HCT116 (cell line): ENCODE data around the gene TMEM147. TPM values are rescaled to one million over a fixed set of nuclear protein-coding genes. Genes with fewer than 3 reads are reported as not detected.

Experiments
- ATAC-seq: fragments of 200-7000 bp; cut with Tn5 transposase; 2 replicates; pipeline ENCODE4 v1.9.1; 2020; ENCODE audit warnings: mild to moderate bottlenecking, moderate library complexity
- BruUV-seq: library from RNA; stranded (reverse); fragments of 400-500 nt; replicated peaks from 2 replicates; lab custom pipeline; 2021; lab: Mats Ljungman, UMichigan
- CTCF ChIA-PET: fragments of 300-600 bp; sonication (Branson Sonifier 250); formaldehyde crosslinking; loops from one replicate; lab custom pipeline; 2021; ENCODE audit warnings: antibody characterized with exemption; lab: Charles Lee
- POLR2A ChIA-PET: fragments of 300-600, 350-600 bp; sonication (Branson Sonifier 250); formaldehyde crosslinking; loops from one replicate; lab custom pipeline; 2021; ENCODE audit warnings: antibody characterized with exemption; lab: Charles Lee
- RAD21 ChIA-PET, 2 experiments: fragments of 300-600 bp; sonication (Branson Sonifier 250); formaldehyde crosslinking; loops; one replicate each; lab custom pipeline; 2023; ENCODE audit warnings: low total read pairs in 2 of 2; ENCODE audit not compliant: uncharacterized antibody in 2 of 2, unreplicated experiment in 2 of 2, low non-redundant PET in 1 of 2; lab: Charles Lee
- DNase-seq: peaks from one replicate; pipeline ENCODE4 v3.0.0-alpha.2; 2010; ENCODE audit warnings: low read depth, low spot score
- H2AFZ ChIP-seq: fragments of 200-600 bp; shearing (Covaris generic), sonication (generic); 2 replicates; pipeline ENCODE4 v1.6.1; 2017; ENCODE audit warnings: low read depth, mixed run types, mixed read lengths, antibody characterized with exemption, low read length; ENCODE audit not compliant: poor library complexity, severe bottlenecking
- H3K27ac ChIP-seq: 2 replicates; pipeline ENCODE4 v1.5.1; 2012; ENCODE audit warnings: low read depth, low read length
- H3K27me3 ChIP-seq: fragments of 200-600 bp; sonication (generic); 2 replicates; pipeline ENCODE4 v1.6.1; 2016; ENCODE audit warnings: mixed run types, low read length, mixed read lengths; ENCODE audit not compliant: insufficient read depth
- H3K36me3 ChIP-seq, 2 experiments: fragments of 200-500 bp in 1 of 2; fragments of 200-600 bp in 1 of 2; sonication (Bioruptor generic) in 1 of 2; sonication (generic) in 1 of 2; 2 replicates each; pipeline versions ENCODE4 v1.5.1 to v1.6.1; 2014 to 2016; ENCODE audit warnings: low read length in 2 of 2, inconsistent platforms in 1 of 2, mixed read lengths in 1 of 2, mixed run types in 1 of 2; ENCODE audit not compliant: insufficient read depth in 2 of 2, control insufficient read depth in 1 of 2
- H3K4me1 ChIP-seq, 2 experiments: fragments of 200-600 bp in 1 of 2; sonication (generic) in 1 of 2; 2 replicates each; pipeline versions ENCODE4 v1.5.1 to v1.6.1; 2012 to 2017; ENCODE audit warnings: low read length in 2 of 2, inconsistent platforms in 1 of 2, mild to moderate bottlenecking in 1 of 2, mixed read lengths in 1 of 2, mixed run types in 1 of 2, moderate library complexity in 1 of 2; ENCODE audit not compliant: insufficient read depth in 2 of 2, control insufficient read depth in 1 of 2
- H3K4me2 ChIP-seq: fragments of 200-600 bp; sonication (generic); 2 replicates; pipeline ENCODE4 v1.6.1; 2017; ENCODE audit warnings: mixed run types, low read length, mixed read lengths
- H3K4me3 ChIP-seq, 2 experiments: fragments of 200-600 bp in 1 of 2; sonication (generic) in 1 of 2; replicated peaks in 1 of 2; 2 replicates each; pipeline ENCODE4 v1.5.1; 2011 to 2016; ENCODE audit warnings: low read length in 2 of 2, control low read depth in 1 of 2, low read depth in 1 of 2, mild to moderate bottlenecking in 1 of 2, mixed read lengths in 1 of 2, mixed run types in 1 of 2
- H3K79me2 ChIP-seq: fragments of 200-600 bp; sonication (generic); 2 replicates; pipeline ENCODE4 v1.6.1; 2017; ENCODE audit warnings: mild to moderate bottlenecking, mixed run types, low read length, moderate library complexity, mixed read lengths; ENCODE audit not compliant: insufficient read depth
- H3K9ac ChIP-seq: fragments of 200-600 bp; sonication (generic); 2 replicates; pipeline ENCODE4 v1.6.1; 2016; ENCODE audit warnings: low read length, mixed read lengths
- H3K9me2 ChIP-seq: fragments of 200-600 bp; sonication (generic), shearing (Covaris generic); 2 replicates; pipeline ENCODE4 v1.6.1; 2017; ENCODE audit warnings: mixed run types, mild to moderate bottlenecking, moderate library complexity; ENCODE audit not compliant: insufficient read depth
- H3K9me3 ChIP-seq, 2 experiments: fragments of 200-500 bp in 1 of 2; fragments of 200-600 bp in 1 of 2; sonication (Bioruptor generic) in 1 of 2; sonication (generic) in 1 of 2; 2 replicates each; pipeline ENCODE4 v1.6.1; 2014 to 2017; ENCODE audit warnings: low read length in 2 of 2, mixed read lengths in 2 of 2, inconsistent platforms in 1 of 2, low read depth in 1 of 2, mild to moderate bottlenecking in 1 of 2, mixed run types in 1 of 2, moderate library complexity in 1 of 2; ENCODE audit not compliant: control insufficient read depth in 1 of 2, insufficient read depth in 1 of 2
- H4K20me1 ChIP-seq: fragments of 200-600 bp; sonication (generic), shearing (Covaris generic); 2 replicates; pipeline ENCODE4 v1.6.1; 2017; ENCODE audit warnings: mixed run types, mild to moderate bottlenecking, moderate library complexity; ENCODE audit not compliant: insufficient read depth
- CBX3 ChIP-seq: IDR thresholded peaks from 2 replicates; pipeline ENCODE4 v1.6.1; 2012; ENCODE audit warnings: low read depth
- CEBPB ChIP-seq: IDR thresholded peaks from 2 replicates; pipeline ENCODE4 v1.6.1; 2012; ENCODE audit warnings: low read depth
- EZH2 ChIP-seq: fragments of 200-600 bp; sonication (generic); IDR thresholded peaks from 2 replicates; pipeline ENCODE4 v1.6.1; 2017; ENCODE audit warnings: antibody characterized with exemption, mixed run types
- FOSL1 ChIP-seq: IDR thresholded peaks from 2 replicates; pipeline ENCODE4 v1.6.1; 2012; ENCODE audit warnings: low read depth
- POLR2A ChIP-seq: IDR thresholded peaks from 2 replicates; pipeline ENCODE4 v1.7.0; 2011; ENCODE audit warnings: borderline replicate concordance; ENCODE audit not compliant: insufficient read depth, insufficient read length; ENCODE audit errors: extremely low read depth
- RAD21 ChIP-seq: IDR thresholded peaks from 2 replicates; pipeline ENCODE4 v1.6.1; 2012; ENCODE audit warnings: low read depth, mild to moderate bottlenecking
- SRF ChIP-seq: IDR thresholded peaks from 2 replicates; pipeline ENCODE4 v1.6.1; 2012; ENCODE audit warnings: low read depth
- TCF7L2 ChIP-seq: IDR thresholded peaks from 2 replicates; pipeline ENCODE4 v1.7.0; 2011; ENCODE audit warnings: borderline replicate concordance, inconsistent platforms; ENCODE audit not compliant: insufficient read depth, insufficient read length; ENCODE audit errors: extremely low read depth
- intact Hi-C: fragments of 100-400 bp; cut with micrococcal nuclease; formaldehyde crosslinking; loops from 2 replicates; pipeline ENCODE4 v1.10.0; 2022
- total RNA-seq: library from RNA; stranded (reverse); gene quantifications from one replicate; pipeline ENCODE4 v1.2.1, GENCODE V29; 2021; ENCODE audit not compliant: unreplicated experiment
- TF ChIP-seq, protein P1 (sequence below): IDR thresholded peaks from 2 replicates; pipeline ENCODE4 v1.6.1; 2012
- TF ChIP-seq, protein P2 (sequence below): IDR thresholded peaks from 2 replicates; pipeline ENCODE4 v1.6.1; 2012
- TF ChIP-seq, protein P3 (sequence below), 3 experiments: fragments of 200-600 bp in 1 of 3; sonication (generic) in 1 of 3; IDR thresholded peaks in 2 of 3; conservative IDR thresholded peaks in 1 of 3; 2 replicates each; pipeline ENCODE4 v1.5.1; 2012 to 2017; ENCODE audit warnings: low read depth in 2 of 3, low read length in 2 of 3, antibody characterized with exemption in 1 of 3, borderline replicate concordance in 1 of 3, control low read depth in 1 of 3, mild to moderate bottlenecking in 1 of 3, mixed read lengths in 1 of 3, mixed run types in 1 of 3, moderate library complexity in 1 of 3; ENCODE audit not compliant: insufficient read depth in 1 of 3
- TF ChIP-seq, protein P4 (sequence below): IDR thresholded peaks from 2 replicates; pipeline ENCODE4 v1.6.1; 2012; ENCODE audit warnings: low read depth

Gene TMEM147
- total RNA-seq, 1 experiment from 2014 or later: 128 TPM

DNA sequence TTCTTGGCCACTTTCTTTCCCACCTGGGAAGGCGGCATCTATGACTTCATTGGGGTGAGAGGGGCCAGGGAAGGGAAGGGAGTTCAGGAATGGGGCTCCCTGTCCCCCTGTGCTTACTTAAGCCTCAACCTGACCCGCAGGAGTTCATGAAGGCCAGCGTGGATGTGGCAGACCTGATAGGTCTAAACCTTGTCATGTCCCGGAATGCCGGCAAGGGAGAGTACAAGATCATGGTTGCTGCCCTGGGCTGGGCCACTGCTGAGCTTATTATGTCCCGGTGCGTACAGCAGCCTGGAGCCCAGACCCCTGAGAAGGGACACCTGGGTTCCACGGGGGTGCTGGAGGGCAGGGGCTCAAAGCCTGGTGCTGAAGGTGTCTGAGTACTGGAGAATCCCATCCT is 1.1 kb downstream of the TMEM147 start:
- RAD21 ChIA-PET: interaction anchor here in 1 of 2 experiments (0.6 kb wide), 1 partner anchor 274 kb away, joined by 5 read pairs; no protein-coding TSS in a partner anchor
- no peaks in the 10 kb centered on the region for H3K9me2 ChIP-seq
- no peak for DNase-seq
- CTCF ChIA-PET: no interaction called here
- POLR2A ChIA-PET: no interaction called here
- BruUV-seq: no TSS peak
- H3K36me3 ChIP-seq: peaks cover 7 to 36% of the 10 kb centered on the region in 2 experiments; a peak in 2 of 4 replicates
- ATAC-seq: no peak
- TF ChIP-seq POLR2A (no peak), FOSL1 (no peak)
- TF ChIP-seq, protein P1, sequence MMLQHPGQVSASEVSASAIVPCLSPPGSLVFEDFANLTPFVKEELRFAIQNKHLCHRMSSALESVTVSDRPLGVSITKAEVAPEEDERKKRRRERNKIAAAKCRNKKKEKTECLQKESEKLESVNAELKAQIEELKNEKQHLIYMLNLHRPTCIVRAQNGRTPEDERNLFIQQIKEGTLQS: no peak
- H3K27ac ChIP-seq: peak overlapping the region; percentile 89
- peaks cover 9 to 22% of the 10 kb centered on the region in 2 experiments for H3K4me1 ChIP-seq
- intact Hi-C loops: loop anchor here (10.0 kb wide), 1 partner anchor 388 kb away; the partner anchor contains the start of gene LRFN3
- no peaks in the 10 kb centered on the region for H3K9me3 ChIP-seq
- no peaks in the 10 kb centered on the region for H3K27me3 ChIP-seq
- peaks cover 56% of the 10 kb centered on the region for H3K79me2 ChIP-seq
- no peak overlapping the region for H2AFZ ChIP-seq
- H3K4me2 ChIP-seq: peak overlapping the region; percentile 98
- H3K9ac ChIP-seq: peak overlapping the region; percentile 100
- H3K4me3 ChIP-seq: peak overlapping the region; percentile 69 to 100
- no peaks in the 10 kb centered on the region for H4K20me1 ChIP-seq

DNA sequence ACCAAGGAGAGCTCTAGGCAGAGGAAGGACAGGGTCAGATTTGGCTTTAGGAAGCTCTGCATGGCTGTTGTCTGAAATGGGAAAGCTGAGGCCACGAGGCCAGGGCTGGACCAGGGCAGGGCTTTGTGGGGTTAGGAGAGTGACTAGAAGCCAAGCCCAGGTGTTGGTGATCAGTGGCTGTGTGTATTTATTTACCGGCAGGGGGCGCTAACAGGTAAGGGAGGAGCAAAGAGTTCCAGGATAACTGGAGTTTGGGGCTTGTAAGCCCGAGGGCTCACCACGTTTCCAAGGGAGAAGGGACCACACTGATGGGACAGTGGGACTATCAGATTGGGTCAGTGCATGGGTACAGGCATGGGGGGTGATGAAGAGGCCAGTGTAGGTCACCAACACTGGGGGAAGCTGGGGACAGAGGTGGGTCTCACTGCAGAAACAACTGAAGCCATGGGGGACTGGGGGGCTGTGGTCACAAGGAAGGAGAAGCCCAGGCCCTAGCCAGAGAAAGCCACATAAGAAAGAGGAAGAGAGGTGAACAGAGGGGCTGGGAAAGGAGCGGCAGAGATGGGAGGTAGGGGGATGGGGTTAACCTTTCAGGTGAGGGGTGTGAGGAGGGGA is 3.9 kb downstream of the TMEM147 start:
- Histone ChIP-seq H2AFZ (no peak overlapping the region), H3K9me3 (no peaks in the 10 kb centered on the region), H3K27me3 (no peaks in the 10 kb centered on the region), H3K27ac (no peak overlapping the region), H4K20me1 (no peaks in the 10 kb centered on the region), H3K79me2 (peaks cover 41% of the 10 kb centered on the region), H3K4me2 (no peak overlapping the region), H3K36me3 (peaks cover 2 to 14% of the 10 kb centered on the region in 2 experiments; a peak in 1 of 4 replicates), H3K4me3 (no peak overlapping the region), H3K9ac (peak overlapping the region; percentile 19; the same call in 1 of the 2 replicates), H3K4me1 (peaks cover 6 to 17% of the 10 kb centered on the region in 2 experiments), H3K9me2 (no peaks in the 10 kb centered on the region)
- POLR2A ChIA-PET: no interaction called here
- RAD21 ChIA-PET: no interaction called here
- ATAC-seq (peak; percentile 43), DNase-seq (peak; percentile 34)
- intact Hi-C loops: loop anchor here (2.0 to 10.0 kb wide), 2 partner anchors 168 to 386 kb away; partner anchors contain the start of gene LRFN3
- BruUV-seq: no TSS peak
- CTCF ChIA-PET: interaction anchor here (1.1 to 1.8 kb wide), 5 partner anchors 8 to 143 kb away, joined by 3 to 8 read pairs (median 3); no protein-coding TSS in a partner anchor
- TF ChIP-seq, protein P2, sequence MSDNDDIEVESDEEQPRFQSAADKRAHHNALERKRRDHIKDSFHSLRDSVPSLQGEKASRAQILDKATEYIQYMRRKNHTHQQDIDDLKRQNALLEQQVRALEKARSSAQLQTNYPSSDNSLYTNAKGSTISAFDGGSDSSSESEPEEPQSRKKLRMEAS: no peak
- TF ChIP-seq, protein P3, sequence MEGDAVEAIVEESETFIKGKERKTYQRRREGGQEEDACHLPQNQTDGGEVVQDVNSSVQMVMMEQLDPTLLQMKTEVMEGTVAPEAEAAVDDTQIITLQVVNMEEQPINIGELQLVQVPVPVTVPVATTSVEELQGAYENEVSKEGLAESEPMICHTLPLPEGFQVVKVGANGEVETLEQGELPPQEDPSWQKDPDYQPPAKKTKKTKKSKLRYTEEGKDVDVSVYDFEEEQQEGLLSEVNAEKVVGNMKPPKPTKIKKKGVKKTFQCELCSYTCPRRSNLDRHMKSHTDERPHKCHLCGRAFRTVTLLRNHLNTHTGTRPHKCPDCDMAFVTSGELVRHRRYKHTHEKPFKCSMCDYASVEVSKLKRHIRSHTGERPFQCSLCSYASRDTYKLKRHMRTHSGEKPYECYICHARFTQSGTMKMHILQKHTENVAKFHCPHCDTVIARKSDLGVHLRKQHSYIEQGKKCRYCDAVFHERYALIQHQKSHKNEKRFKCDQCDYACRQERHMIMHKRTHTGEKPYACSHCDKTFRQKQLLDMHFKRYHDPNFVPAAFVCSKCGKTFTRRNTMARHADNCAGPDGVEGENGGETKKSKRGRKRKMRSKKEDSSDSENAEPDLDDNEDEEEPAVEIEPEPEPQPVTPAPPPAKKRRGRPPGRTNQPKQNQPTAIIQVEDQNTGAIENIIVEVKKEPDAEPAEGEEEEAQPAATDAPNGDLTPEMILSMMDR (IDR thresholded peaks at IDR 0.05 in 2 of 3, conservative IDR thresholded peaks at IDR 0.05 in 1 of 3; ENCODE audit: borderline replicate concordance in 1 of 3, insufficient read depth in 1 of 3, low read depth in 2 of 3, low read length in 2 of 3): peak; percentile 70 to 90 (median 73)
- TF ChIP-seq FOSL1 (no peak), RAD21 (peak; percentile 80), EZH2 (no peak), CBX3 (no peak), SRF (no peak), TCF7L2 (no peak), CEBPB (no peak), POLR2A (no peak)
- TF ChIP-seq, protein P4, sequence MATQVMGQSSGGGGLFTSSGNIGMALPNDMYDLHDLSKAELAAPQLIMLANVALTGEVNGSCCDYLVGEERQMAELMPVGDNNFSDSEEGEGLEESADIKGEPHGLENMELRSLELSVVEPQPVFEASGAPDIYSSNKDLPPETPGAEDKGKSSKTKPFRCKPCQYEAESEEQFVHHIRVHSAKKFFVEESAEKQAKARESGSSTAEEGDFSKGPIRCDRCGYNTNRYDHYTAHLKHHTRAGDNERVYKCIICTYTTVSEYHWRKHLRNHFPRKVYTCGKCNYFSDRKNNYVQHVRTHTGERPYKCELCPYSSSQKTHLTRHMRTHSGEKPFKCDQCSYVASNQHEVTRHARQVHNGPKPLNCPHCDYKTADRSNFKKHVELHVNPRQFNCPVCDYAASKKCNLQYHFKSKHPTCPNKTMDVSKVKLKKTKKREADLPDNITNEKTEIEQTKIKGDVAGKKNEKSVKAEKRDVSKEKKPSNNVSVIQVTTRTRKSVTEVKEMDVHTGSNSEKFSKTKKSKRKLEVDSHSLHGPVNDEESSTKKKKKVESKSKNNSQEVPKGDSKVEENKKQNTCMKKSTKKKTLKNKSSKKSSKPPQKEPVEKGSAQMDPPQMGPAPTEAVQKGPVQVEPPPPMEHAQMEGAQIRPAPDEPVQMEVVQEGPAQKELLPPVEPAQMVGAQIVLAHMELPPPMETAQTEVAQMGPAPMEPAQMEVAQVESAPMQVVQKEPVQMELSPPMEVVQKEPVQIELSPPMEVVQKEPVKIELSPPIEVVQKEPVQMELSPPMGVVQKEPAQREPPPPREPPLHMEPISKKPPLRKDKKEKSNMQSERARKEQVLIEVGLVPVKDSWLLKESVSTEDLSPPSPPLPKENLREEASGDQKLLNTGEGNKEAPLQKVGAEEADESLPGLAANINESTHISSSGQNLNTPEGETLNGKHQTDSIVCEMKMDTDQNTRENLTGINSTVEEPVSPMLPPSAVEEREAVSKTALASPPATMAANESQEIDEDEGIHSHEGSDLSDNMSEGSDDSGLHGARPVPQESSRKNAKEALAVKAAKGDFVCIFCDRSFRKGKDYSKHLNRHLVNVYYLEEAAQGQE: no peak
- TF ChIP-seq, protein P1: no peak
